Neural progenitor cell (in vitro differentiated cells): ENCODE data around the gene UNC5B.

Experiments used
- CTCF ChIP-seq: fragments of 200-600 bp; sonication (generic); IDR thresholded peaks from 2 replicates; pipeline ENCODE4 v1.5.1; 2017; ENCODE audit warnings: antibody characterized with exemption, mild to moderate bottlenecking
- EZH2 ChIP-seq: fragments of 200-600 bp; sonication (generic); IDR thresholded peaks from 2 replicates; pipeline ENCODE4 v1.6.1; 2017; ENCODE audit warnings: antibody characterized with exemption, mild to moderate bottlenecking, moderate library complexity
- EZH2phosphoT487 ChIP-seq: fragments of 200-600 bp; sonication (generic); IDR thresholded peaks from 2 replicates; pipeline ENCODE4 v1.6.1; 2017; ENCODE audit warnings: antibody characterized with exemption

GRCh38 chr10:71339796-71340589, 127.6 kb downstream of the UNC5B start:
- TF ChIP-seq CTCF (no peak), EZH2 (no peak), EZH2phosphoT487 (no peak)
